Measurements from ENCODE around the gene ARID3C.

The ARID3C gene

GRCh38 chr9:34629491-34629808, 584 bp upstream of the ARID3C start:
- TF ChIP-seq, protein P1, sequence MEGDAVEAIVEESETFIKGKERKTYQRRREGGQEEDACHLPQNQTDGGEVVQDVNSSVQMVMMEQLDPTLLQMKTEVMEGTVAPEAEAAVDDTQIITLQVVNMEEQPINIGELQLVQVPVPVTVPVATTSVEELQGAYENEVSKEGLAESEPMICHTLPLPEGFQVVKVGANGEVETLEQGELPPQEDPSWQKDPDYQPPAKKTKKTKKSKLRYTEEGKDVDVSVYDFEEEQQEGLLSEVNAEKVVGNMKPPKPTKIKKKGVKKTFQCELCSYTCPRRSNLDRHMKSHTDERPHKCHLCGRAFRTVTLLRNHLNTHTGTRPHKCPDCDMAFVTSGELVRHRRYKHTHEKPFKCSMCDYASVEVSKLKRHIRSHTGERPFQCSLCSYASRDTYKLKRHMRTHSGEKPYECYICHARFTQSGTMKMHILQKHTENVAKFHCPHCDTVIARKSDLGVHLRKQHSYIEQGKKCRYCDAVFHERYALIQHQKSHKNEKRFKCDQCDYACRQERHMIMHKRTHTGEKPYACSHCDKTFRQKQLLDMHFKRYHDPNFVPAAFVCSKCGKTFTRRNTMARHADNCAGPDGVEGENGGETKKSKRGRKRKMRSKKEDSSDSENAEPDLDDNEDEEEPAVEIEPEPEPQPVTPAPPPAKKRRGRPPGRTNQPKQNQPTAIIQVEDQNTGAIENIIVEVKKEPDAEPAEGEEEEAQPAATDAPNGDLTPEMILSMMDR (IDR thresholded peaks at IDR 0.05; ENCODE audit: low read depth, low read length): no peak
- no peak overlapping the region for H3K4me3 ChIP-seq (replicated peaks in 1 of 2; ENCODE audit: low read depth in 2 of 2, low read length in 2 of 2)

DNA sequence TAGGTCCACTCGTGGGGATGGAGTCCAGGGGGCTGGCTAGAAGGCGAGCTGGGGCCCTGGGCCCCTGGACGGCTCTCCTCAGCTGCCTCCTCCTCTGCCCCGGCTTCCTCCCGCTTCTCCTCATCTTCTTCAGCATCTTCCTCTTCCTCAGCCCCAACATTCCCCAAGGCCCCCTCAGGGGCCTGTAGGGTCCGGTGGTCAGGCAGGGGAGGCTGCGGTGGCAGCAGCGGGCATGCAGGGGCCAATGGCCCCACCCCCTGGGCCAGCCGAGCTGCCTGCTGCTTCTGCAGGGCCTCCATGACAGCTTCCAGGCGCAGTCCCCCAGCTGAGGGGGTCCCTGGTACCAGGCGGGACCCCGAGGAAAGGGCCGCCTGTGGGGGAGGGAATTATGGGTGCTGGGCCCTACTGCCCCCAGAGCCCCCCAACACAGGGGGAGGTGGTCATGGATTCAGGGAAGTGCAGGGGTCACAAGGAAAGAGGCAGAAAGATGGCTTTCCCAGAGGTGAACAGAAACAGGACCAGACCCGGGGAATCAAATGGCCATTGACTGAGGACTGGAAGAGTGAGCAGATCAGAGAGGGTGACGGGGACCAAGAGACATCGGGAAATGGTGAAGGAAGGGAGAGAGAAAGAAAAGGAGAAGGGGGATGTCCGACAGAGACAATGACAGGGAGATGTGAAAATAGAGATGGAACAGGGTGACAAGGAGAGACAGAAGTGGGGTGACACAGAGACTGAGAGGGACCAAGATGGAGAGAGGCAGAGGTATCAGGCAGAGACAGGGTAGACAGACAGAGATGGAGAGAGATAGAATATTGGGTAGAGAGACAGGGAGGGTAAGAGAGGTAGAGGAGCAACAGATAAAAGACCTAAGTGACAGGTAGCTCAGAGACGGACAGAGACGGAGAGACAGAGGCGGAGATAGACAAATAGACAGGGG, 880 bp downstream of the ARID3C start:
- peak overlapping the region in 1 of 2 donors; percentile 46 for H3K4me3 ChIP-seq (replicated peaks in 1 of 2; ENCODE audit: low read depth in 2 of 2, low read length in 2 of 2)
- TF ChIP-seq, protein P1 (IDR thresholded peaks at IDR 0.05; ENCODE audit: low read depth, low read length): no peak
- DNase-seq (ENCODE audit: low read depth in 2 of 2): no peak

More at GRCh38 chr9:34629491-34629808, 584 bp upstream of the ARID3C start:
- DNase-seq (ENCODE audit: low read depth in 2 of 2): no peak

- no peak overlapping the region for H3K4me3 ChIP-seq (replicated peaks in 1 of 2; ENCODE audit: low read depth in 2 of 2, low read length in 2 of 2)
- DNase-seq (ENCODE audit: low read depth in 2 of 2): no peak
- TF ChIP-seq, protein P1 (IDR thresholded peaks at IDR 0.05; ENCODE audit: low read depth, low read length): no peak
Measured at GRCh38 chr9:34625186-34625486, 3.7 kb downstream of the ARID3C start.

- no peak overlapping the region for H3K4me3 ChIP-seq (replicated peaks in 1 of 2; ENCODE audit: low read depth in 2 of 2, low read length in 2 of 2)
- DNase-seq (ENCODE audit: low read depth in 2 of 2): no peak
Measured at GRCh38 chr9:34624475-34625185, 4.2 kb downstream of the ARID3C start.

DNA sequence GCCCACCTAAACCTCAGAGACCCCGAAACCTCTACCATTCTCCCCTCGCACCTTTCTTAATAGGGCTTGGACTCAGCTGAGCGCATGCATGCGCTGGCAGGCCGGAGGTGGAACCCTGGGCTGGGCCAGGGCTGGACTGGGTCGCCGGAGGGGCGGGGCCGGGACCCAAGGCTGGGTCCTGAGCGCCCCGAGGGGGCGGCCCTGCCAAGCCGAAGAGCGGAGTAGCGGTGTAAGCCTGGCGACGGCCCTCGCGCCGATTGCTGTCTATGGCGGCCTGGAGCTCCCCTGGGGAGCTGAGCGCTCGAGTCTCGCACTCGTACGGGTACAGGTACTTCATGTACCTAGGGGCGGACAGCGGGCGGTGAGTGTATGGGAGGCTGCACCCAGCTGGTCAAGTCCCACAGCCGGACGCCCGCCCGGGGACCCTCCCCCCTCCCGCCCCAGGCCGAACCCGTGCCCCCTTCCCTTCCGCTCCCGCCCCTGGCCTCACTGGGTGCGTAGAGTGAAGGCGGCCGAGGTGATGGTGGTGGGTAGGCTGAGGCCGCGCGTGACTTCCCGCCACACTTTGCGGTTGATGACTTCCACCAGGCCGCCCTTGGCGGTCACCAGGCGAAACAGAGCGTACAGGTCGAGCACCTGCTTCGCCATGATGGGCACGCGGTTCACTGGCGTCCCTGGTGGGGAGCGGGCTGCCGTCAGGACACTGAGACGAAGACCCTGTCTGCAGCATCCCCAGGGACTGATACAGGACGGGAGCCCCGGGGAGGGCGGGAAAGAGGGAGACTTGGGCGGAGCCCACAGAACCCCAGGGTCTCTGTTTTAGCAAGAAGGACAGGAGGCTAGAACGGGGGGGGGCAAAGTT, 5.3 kb downstream of the ARID3C start:
- DNase-seq (ENCODE audit: low read depth in 2 of 2): no peak
- H3K4me3 ChIP-seq (replicated peaks in 1 of 2; ENCODE audit: low read depth in 2 of 2, low read length in 2 of 2): no peak overlapping the region
- TF ChIP-seq, protein P1 (IDR thresholded peaks at IDR 0.05; ENCODE audit: low read depth, low read length): no peak

More at GRCh38 chr9:34624475-34625185, 4.2 kb downstream of the ARID3C start:
- TF ChIP-seq, protein P1 (IDR thresholded peaks at IDR 0.05; ENCODE audit: low read depth, low read length): no peak

Data from cardiac fibroblast (primary cell).